GM12891 (cell line): ENCODE results near the gene MIPOL1.
"Not testable (repeated sequence)": the region's sequence is repeated elsewhere in the genome, so short reads cannot be mapped to it uniquely, and the experiment has no call there.

ENCODE experiments used
- DNase-seq: peaks from one replicate; pipeline ENCODE4 v3.0.0; 2011; ENCODE audit warnings: low spot score; ENCODE audit not compliant: insufficient read length
- FAIRE-seq: peaks from 2 replicates; lab custom pipeline; 2011; peaks lifted over from hg19 to GRCh38; lab: Jason Lieb, UNC
- PAX5 ChIP-seq: IDR thresholded peaks from 2 replicates; pipeline ENCODE4 v1.6.1; 2011; ENCODE audit warnings: low read length, moderate library complexity, mild to moderate bottlenecking; ENCODE audit not compliant: insufficient read depth, severe bottlenecking
- POLR2A ChIP-seq: IDR thresholded peaks from 2 replicates; pipeline ENCODE4 v1.6.1; 2011; ENCODE audit warnings: low read depth, low read length, control low read depth
- POLR2AphosphoS5 ChIP-seq: IDR thresholded peaks from 2 replicates; pipeline ENCODE4 v1.6.1; 2011; ENCODE audit warnings: low read depth, low read length, control low read depth
- POU2F2 ChIP-seq: IDR thresholded peaks from 2 replicates; pipeline ENCODE4 v1.6.1; 2011; ENCODE audit warnings: low read depth, mild to moderate bottlenecking, control low read depth, low read length, moderate library complexity
- SPI1 ChIP-seq: IDR thresholded peaks from 2 replicates; pipeline ENCODE4 v1.6.1; 2011; ENCODE audit warnings: low read depth, low read length, control low read depth
- TAF1 ChIP-seq: IDR thresholded peaks from 2 replicates; pipeline ENCODE4 v1.6.1; 2011; ENCODE audit warnings: low read depth, low read length, control low read depth

MIPOL1 gene

DNA sequence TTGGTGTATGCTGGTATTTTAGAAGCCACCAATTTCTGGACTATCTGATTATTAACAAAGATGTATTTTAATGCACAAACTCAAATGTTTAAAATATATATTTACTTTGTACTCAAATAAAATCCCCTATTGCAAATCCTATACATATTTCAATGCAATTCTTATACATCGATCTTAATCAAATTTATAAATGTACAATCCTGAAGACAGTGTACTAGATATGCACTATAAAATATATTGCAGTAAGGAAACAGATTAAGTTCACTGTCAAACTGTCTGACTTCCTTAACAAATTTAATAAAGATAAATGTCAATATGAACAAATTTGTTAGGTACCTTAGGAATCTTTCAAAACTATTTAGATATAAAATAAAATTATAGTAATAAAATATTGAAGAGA lies 353.4 kb downstream of the MIPOL1 start:
- no peak for DNase-seq
- no peak for FAIRE-seq
- TF ChIP-seq POU2F2 = no peak
- no peak for TF ChIP-seq SPI1
- TF ChIP-seq POLR2A = no peak
- TF ChIP-seq PAX5 = no peak
- TF ChIP-seq TAF1 = no peak
- TF ChIP-seq POLR2AphosphoS5 = no peak

DNA sequence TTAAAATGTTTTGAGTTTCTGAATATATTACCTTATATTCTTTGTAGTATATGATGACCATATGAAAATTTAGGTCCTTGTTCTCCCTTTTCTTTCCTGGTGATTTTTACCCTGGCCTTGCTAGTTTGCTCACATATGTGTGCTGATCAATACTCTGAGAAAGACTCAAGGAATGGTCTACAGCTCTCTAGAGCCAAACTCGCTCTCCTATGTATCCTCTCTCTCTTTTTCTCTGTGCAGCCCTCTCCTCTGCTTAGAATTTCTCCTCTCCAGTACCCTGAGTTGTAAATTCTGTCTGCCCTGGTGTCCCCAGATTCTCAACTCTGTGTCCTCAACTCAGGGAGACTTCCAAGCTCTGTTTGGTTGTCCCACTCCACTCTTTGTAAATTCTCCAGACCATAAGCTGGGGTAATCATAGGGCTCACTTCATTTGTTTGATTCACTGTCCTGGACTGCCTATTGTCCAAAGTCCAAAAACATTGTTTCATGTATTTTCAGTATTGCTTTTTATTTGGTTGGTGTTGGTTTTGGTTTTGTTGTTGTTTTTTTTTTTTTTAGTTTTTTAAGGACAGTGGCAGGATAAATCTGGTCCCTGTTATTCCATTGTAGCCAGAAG lies 356.3 kb downstream of the MIPOL1 start:
- TF ChIP-seq POLR2A (no peak), SPI1 (no peak), POLR2AphosphoS5 (no peak), POU2F2 (no peak), TAF1 (no peak), PAX5 (no peak)
- FAIRE-seq (no peak), DNase-seq (no peak)

DNA sequence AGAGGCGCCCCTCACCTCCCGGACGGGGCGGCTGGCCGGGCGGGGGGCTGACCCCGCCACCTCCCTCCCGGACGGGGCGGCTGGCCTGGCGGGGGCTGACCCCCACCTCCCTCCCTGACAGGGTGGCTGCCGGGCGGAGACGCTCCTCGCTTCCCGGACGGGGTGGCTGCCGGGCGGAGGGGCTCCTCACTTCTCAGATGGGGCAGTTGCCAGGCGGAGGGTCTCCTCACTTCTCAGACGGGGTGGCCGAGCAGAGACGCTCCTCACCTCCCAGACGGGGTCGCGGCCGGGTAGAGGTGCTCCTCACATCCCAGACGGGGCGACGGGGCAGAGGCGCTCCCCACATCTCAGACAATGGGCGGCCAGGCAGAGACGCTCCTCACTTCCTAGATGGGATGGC lies 357.9 kb downstream of the MIPOL1 start:
- not testable (repeated sequence) for FAIRE-seq, DNase-seq

DNA sequence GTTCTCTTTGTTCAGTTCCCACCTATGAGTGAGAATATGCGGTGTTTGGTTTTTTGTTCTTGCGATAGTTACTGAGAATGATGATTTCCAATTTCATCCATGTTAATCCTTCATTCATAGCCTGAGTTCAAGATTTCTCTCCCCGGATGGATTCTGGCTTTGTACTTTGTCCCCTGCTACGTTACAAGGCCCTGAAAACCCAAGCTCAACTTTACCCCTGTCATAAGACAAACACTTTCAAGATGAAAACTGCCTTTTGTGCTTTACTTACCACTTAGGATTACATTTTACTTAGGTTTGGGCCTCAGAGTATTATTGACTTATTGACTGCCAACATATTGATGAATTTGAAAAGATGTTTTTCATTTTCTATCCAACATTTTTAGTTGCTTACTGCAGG lies 361.0 kb downstream of the MIPOL1 start:
- FAIRE-seq (no peak), DNase-seq (no peak)

DNA sequence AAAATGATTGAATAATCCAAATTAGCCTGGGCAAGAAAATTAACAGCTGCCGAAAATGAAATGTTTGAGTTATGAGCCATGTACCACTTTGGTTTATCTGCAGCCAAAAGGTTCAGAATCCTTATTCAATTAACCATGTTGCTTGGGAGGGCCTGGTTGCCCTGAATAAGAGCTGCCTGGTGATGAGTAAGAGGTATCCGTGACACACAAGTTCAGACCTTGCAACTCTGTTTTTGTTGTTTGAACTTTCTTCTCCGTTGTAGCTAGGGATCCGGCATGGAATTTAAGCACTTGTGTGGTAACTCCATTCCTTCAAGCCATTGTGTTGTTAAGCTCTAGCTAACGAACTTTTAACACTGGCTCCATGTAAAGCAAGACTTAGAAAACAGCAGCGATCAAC lies 361.6 kb downstream of the MIPOL1 start:
- TF ChIP-seq TAF1 (no peak), PAX5 (no peak), POLR2AphosphoS5 (no peak), POU2F2 (no peak), SPI1 (no peak), POLR2A (no peak)
- FAIRE-seq (no peak), DNase-seq (no peak)

More for the DNA sequence above, 361.0 kb downstream of the MIPOL1 start:
- TF ChIP-seq POLR2A = no peak
- no peak for TF ChIP-seq PAX5
- no peak for TF ChIP-seq POU2F2
- no peak for TF ChIP-seq SPI1
- TF ChIP-seq TAF1 = no peak
- no peak for TF ChIP-seq POLR2AphosphoS5

DNA sequence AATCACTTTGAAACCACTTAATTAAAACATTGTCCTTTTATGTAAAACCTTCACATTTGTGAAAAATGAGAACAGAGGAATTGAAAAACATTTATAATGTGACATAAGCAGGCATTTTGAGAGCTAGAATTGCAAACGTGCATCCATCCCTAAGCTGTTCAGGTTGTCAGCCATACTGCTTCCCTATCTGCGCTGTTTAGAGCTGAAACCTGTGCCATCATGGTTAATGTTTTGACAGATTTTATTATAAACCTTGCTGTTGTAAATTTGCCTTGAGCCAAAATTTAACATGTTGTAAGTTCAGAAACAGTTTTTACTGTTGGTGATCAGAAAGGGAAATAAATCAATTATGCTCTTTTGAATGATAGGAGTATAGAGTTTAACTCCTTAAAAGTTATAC lies 365.5 kb downstream of the MIPOL1 start:
- TF ChIP-seq TAF1 (no peak), POU2F2 (no peak), POLR2AphosphoS5 (no peak), PAX5 (no peak), POLR2A (no peak), SPI1 (no peak)
- DNase-seq (no peak), FAIRE-seq (no peak)

DNA sequence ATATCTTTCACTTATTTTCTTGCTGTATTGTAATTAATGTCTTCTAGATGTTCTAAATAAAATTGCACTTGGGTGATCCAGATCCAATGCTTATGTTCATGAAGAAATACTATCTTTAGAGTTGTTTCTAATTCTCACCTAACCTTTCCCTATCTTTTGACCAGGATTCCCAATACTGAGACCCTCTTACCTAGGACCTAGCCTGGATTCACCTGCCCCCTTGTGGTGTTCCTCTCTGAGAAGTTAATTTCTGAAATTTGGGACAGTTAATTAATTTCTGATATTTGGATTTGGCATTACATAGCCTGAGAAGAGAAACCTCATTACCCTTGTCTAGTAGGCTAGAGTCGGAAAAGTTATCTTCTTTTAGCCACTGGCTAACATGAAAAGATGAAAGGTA lies 367.8 kb downstream of the MIPOL1 start:
- DNase-seq = no peak
- TF ChIP-seq TAF1 (no peak), PAX5 (no peak), POLR2AphosphoS5 (no peak), POU2F2 (no peak), POLR2A (no peak), SPI1 (no peak)
- FAIRE-seq = no peak

DNA sequence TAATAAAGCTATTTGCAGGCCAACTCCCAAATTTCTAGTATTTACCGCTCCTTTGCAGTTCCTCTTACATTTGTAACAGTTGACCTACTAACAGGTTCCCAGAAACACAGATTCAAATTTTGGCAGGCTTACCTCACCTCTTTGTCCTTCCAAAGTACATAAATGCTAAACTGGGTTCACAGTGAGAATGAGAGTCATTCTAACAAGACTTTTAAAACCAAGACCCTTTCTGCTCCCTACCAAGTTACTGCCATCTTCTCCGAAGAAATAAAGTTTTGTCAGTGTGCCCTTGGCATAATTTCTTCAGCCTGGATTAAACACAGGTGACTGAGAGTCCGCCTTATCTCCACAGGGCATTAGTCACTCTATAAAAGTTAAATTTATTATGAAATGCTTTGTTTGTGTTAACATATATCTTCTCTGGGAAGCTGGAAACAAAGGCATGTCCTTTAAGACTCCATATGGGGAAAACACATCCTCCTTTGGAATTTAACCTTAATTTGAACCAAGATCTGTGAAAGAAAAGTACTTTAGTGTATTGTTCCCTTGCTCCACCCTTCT lies 369.2 kb downstream of the MIPOL1 start:
- TF ChIP-seq POLR2A (no peak), PAX5 (no peak)
- no peak for DNase-seq
- no peak for FAIRE-seq

DNA sequence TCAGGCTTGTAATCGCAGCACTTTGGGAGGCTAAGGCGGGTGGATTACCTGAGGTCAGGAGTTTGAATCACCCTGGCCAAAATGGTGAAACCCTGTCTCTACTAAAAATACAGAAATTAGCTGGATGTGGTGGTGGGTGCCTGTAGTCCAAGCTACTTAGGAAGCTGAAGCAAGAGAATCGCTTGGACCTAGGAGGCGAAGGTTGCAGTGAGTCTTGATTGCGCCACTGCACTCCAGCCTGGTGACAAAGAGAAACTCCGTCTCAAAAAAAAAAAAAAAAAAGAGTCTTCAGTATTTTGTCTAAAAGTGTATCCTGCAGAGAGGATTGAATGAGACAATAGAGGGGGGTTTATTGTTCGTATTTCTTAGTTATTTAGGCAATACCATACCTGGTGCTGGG lies 372.0 kb downstream of the MIPOL1 start:
- FAIRE-seq = no peak
- no peak for DNase-seq
- no peak for TF ChIP-seq SPI1
- TF ChIP-seq TAF1 = no peak
- TF ChIP-seq POLR2A = no peak
- TF ChIP-seq POLR2AphosphoS5 = no peak
- TF ChIP-seq PAX5 = no peak
- TF ChIP-seq POU2F2 = no peak

DNA sequence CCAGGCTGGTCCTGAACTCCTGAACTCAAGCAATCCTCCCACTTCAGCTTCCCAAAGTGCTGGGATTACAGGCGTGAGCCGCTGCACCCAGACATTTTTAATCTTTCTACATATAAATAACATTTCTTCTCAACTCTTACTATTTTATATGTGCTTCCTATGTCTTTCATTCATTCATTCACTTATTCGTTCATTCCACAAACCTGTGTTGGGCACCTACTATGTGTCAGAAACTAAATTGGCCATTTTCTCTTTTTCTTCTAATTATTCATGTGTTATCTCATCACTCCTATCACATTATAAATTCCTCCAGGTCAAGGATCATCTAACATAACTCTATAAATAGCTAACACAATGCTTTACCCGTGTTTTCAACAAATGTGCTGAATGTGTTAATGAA lies 373.7 kb downstream of the MIPOL1 start:
- TF ChIP-seq POU2F2 (no peak), POLR2AphosphoS5 (no peak), TAF1 (no peak), SPI1 (no peak)
- FAIRE-seq = no peak

More for the DNA sequence above, 373.7 kb downstream of the MIPOL1 start:
- DNase-seq = no peak
